ENCODE measurements around the gene CCDC15.

- no peak for TF ChIP-seq ZNF317 (CRISPR knock-in tag; IDR thresholded peaks at IDR 0.05)
- no peak for TF ChIP-seq CEBPB (IDR thresholded peaks at IDR 0.05; ENCODE audit: borderline replicate concordance, low read depth, low read length)
- TF ChIP-seq, protein P1, sequence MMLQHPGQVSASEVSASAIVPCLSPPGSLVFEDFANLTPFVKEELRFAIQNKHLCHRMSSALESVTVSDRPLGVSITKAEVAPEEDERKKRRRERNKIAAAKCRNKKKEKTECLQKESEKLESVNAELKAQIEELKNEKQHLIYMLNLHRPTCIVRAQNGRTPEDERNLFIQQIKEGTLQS (CRISPR knock-in tag; IDR thresholded peaks at IDR 0.05), result no peak
- TF ChIP-seq PHF5A (CRISPR knock-in tag; IDR thresholded peaks at IDR 0.05; ENCODE audit: low read depth, unreplicated experiment), result no peak
- no peak for TF ChIP-seq FOXO4 (CRISPR knock-in tag; conservative IDR thresholded peaks at IDR 0.05)
- no peak for TF ChIP-seq ZNF3 (CRISPR knock-in tag; IDR thresholded peaks at IDR 0.05)
- no peak for TF ChIP-seq FOSL2 (CRISPR knock-in tag; IDR thresholded peaks at IDR 0.05)
- 0 out of 2 replicates have a peak, but pooled peaks have one; percentile 22 for TF ChIP-seq MEIS1 (CRISPR knock-in tag; IDR thresholded peaks at IDR 0.05; ENCODE audit: borderline replicate concordance)
- no peak for TF ChIP-seq ZSCAN20 (CRISPR knock-in tag; IDR thresholded peaks at IDR 0.05; ENCODE audit: borderline replicate concordance)
- no peak for TF ChIP-seq CTCF (CRISPR knock-in tag; IDR thresholded peaks at IDR 0.05)
- no peak for TF ChIP-seq ZBTB7A (CRISPR knock-in tag; IDR thresholded peaks at IDR 0.05)
- no peak for TF ChIP-seq SP4 (CRISPR knock-in tag; IDR thresholded peaks at IDR 0.05)
Observed at GRCh38 chr11:124937336-124937935, 16.6 kb upstream of the CCDC15 start.

All from HepG2 (cell line).